ENCODE measurements around the gene HTR1E.

HTR1E gene

DNA sequence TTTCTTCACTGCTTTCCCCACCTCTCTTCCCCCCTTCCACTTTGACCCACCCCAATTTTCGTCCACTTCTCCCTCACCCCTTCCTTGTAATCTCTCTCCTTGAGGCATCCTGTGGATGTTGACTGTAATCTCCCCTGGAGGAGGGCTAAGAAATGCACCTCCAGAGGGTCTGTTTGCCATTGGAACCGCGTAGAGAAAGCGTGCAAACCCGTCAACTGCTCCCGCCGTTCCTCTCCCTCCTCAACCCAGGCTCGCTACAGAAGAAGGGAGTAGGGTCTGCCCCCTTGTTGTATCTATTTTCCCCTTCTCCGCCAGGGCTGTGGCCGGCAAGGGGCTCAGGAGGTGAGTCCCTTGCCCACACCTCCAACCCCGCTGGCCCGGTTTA, 502 bp upstream of the HTR1E start:
- TF ChIP-seq, protein P1, sequence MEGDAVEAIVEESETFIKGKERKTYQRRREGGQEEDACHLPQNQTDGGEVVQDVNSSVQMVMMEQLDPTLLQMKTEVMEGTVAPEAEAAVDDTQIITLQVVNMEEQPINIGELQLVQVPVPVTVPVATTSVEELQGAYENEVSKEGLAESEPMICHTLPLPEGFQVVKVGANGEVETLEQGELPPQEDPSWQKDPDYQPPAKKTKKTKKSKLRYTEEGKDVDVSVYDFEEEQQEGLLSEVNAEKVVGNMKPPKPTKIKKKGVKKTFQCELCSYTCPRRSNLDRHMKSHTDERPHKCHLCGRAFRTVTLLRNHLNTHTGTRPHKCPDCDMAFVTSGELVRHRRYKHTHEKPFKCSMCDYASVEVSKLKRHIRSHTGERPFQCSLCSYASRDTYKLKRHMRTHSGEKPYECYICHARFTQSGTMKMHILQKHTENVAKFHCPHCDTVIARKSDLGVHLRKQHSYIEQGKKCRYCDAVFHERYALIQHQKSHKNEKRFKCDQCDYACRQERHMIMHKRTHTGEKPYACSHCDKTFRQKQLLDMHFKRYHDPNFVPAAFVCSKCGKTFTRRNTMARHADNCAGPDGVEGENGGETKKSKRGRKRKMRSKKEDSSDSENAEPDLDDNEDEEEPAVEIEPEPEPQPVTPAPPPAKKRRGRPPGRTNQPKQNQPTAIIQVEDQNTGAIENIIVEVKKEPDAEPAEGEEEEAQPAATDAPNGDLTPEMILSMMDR (IDR thresholded peaks at IDR 0.05; ENCODE audit: control insufficient read depth, insufficient read depth, low read depth, low read length, missing control alignments), result no peak
- H3K4me3 ChIP-seq (ENCODE audit: control insufficient read depth, low read depth, low read length), result no peak overlapping the region
- no peak for DNase-seq (ENCODE audit: low read depth)

GRCh38 chr6:86938814-86939213, 1.5 kb downstream of the HTR1E start:
- H3K4me3 ChIP-seq (ENCODE audit: control insufficient read depth, low read depth, low read length), result no peak overlapping the region
- TF ChIP-seq, protein P1 (IDR thresholded peaks at IDR 0.05; ENCODE audit: control insufficient read depth, insufficient read depth, low read depth, low read length, missing control alignments), result no peak

GRCh38 chr6:86941461-86941860, 4.1 kb downstream of the HTR1E start:
- H3K4me3 ChIP-seq (ENCODE audit: control insufficient read depth, low read depth, low read length), result no peak overlapping the region
- DNase-seq (ENCODE audit: low read depth), result no peak
- TF ChIP-seq, protein P1 (IDR thresholded peaks at IDR 0.05; ENCODE audit: control insufficient read depth, insufficient read depth, low read depth, low read length, missing control alignments), result no peak

More at GRCh38 chr6:86938814-86939213, 1.5 kb downstream of the HTR1E start:
- no peak for DNase-seq (ENCODE audit: low read depth)

- no peak for DNase-seq (ENCODE audit: low read depth)
- TF ChIP-seq, protein P1 (IDR thresholded peaks at IDR 0.05; ENCODE audit: control insufficient read depth, insufficient read depth, low read depth, low read length, missing control alignments), result no peak
Measured at GRCh38 chr6:86942769-86943516, 5.6 kb downstream of the HTR1E start.

DNA sequence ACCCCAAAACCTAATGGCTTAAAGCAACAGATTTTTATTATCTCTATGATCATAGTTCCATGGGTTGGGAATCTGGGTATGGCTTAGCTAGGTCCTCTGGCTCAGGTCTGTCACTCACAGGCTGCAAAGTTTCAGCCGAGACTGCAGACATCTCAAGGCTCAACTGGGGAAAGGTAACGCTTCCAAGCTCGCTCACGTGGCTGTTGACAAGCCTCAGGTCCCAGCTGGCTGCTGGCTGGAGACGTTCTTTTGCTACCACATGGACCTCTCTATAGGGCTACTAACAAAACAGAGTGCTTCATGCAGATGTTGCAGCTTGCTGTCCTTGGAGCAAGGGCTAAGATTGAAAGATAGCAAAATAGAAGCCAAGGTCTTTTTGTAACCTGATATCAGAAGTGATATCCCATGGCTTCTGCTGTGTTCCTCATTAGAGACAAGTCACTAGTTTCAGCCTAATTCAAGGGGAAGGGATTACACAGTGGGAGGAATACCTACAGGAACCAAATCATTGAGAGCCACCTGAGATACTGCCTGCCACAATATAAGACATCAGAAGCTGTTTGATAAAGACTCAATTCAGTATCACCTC, 6.6 kb downstream of the HTR1E start:
- TF ChIP-seq, protein P1 (IDR thresholded peaks at IDR 0.05; ENCODE audit: control insufficient read depth, insufficient read depth, low read depth, low read length, missing control alignments), result no peak
- H3K4me3 ChIP-seq (ENCODE audit: control insufficient read depth, low read depth, low read length), result no peak overlapping the region
- no peak for DNase-seq (ENCODE audit: low read depth)

More at GRCh38 chr6:86942769-86943516, 5.6 kb downstream of the HTR1E start:
- H3K4me3 ChIP-seq (ENCODE audit: control insufficient read depth, low read depth, low read length), result no peak overlapping the region

DNA sequence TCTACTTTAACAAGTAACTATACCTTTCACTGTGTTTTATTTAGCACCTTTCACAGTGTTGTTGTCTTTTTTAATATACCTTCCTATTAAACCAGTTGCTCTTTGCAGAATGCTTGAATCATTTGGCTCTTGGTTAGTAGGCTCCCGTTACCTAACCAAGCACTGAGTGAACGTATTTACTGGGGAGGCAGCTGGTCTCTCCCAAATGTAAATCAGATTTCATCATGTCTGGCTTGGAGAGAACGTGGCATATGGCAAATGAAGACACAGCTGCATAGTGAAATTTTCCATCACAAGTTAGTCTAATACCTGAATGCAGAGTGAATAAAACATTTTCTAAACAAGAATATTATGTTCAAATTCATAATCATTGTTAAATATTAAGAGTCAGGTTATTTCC, 12.4 kb downstream of the HTR1E start:
- TF ChIP-seq, protein P1 (IDR thresholded peaks at IDR 0.05; ENCODE audit: control insufficient read depth, insufficient read depth, low read depth, low read length, missing control alignments), result no peak
- no peak for DNase-seq (ENCODE audit: low read depth)
- H3K4me3 ChIP-seq (ENCODE audit: control insufficient read depth, low read depth, low read length), result no peak overlapping the region
